Measurements from ENCODE around the gene ACVR2A. TPM values are rescaled to one million over a fixed set of nuclear protein-coding genes. Genes with fewer than 3 reads are reported as not detected.

Gene ACVR2A
- 1.4 and 5.0 TPM in 2 replicates for total RNA-seq (2014; rRNA removed; shearing (Covaris generic))

- peak; percentile 58 for DNase-seq (ENCODE audit: low read depth)
Observed at GRCh38 chr2:147844697-147845410, at the start of gene ACVR2A. Gene ACVR2A (plus strand): TSS chr2:147845029. CDS start chr2:147845153, 124 bp downstream.

GRCh38 chr2:147800316-147800715 is 44.5 kb upstream of the ACVR2A start:
- no peak for DNase-seq (ENCODE audit: low read depth)

GRCh38 chr2:147806846-147807245 is 38.0 kb upstream of the ACVR2A start:
- DNase-seq (ENCODE audit: low read depth) = no peak

- no peak for DNase-seq (ENCODE audit: low read depth)
Observed at GRCh38 chr2:147808520-147808919, 36.3 kb upstream of the ACVR2A start.

- DNase-seq (ENCODE audit: low read depth) = no peak
Observed at GRCh38 chr2:147810883-147811765, 33.7 kb upstream of the ACVR2A start.

GRCh38 chr2:147818741-147819140 is 26.1 kb upstream of the ACVR2A start:
- DNase-seq (ENCODE audit: low read depth) = no peak

GRCh38 chr2:147824620-147825019 is 20.2 kb upstream of the ACVR2A start:
- DNase-seq (ENCODE audit: low read depth) = no peak

- no peak for DNase-seq (ENCODE audit: low read depth)
Observed at GRCh38 chr2:147826278-147827087, 18.3 kb upstream of the ACVR2A start.

GRCh38 chr2:147827088-147827375 is 17.8 kb upstream of the ACVR2A start:
- DNase-seq (ENCODE audit: low read depth) = no peak

- peak; percentile 76 for DNase-seq (ENCODE audit: low read depth)
Observed at GRCh38 chr2:147829106-147829505, 15.7 kb upstream of the ACVR2A start.

- no peak for DNase-seq (ENCODE audit: low read depth)
Observed at GRCh38 chr2:147836099-147836498, 8.7 kb upstream of the ACVR2A start.

GRCh38 chr2:147843391-147843863 is 1.4 kb upstream of the ACVR2A start:
- DNase-seq (ENCODE audit: low read depth) = no peak

GRCh38 chr2:147843864-147844696 is 749 bp upstream of the ACVR2A start:
- DNase-seq (ENCODE audit: low read depth) = peak; percentile 82

GRCh38 chr2:147845411-147845971 is 662 bp downstream of the ACVR2A start:
- DNase-seq (ENCODE audit: low read depth) = peak; percentile 38

- no peak for DNase-seq (ENCODE audit: low read depth)
Observed at GRCh38 chr2:147846412-147847081, 1.7 kb downstream of the ACVR2A start.

- DNase-seq (ENCODE audit: low read depth) = no peak
Observed at GRCh38 chr2:147847746-147848391, 3.0 kb downstream of the ACVR2A start.

GRCh38 chr2:147850838-147851237 is 6.0 kb downstream of the ACVR2A start:
- no peak for DNase-seq (ENCODE audit: low read depth)

- DNase-seq (ENCODE audit: low read depth) = no peak
Observed at GRCh38 chr2:147851244-147851930, 6.6 kb downstream of the ACVR2A start.

GRCh38 chr2:147854557-147855134 is 9.8 kb downstream of the ACVR2A start:
- no peak for DNase-seq (ENCODE audit: low read depth)

Measured in M059J (cell line).